Activated T-cell treated with anti-CD3 and anti-CD28 coated beads for 1 hour (primary cell): Measurements from ENCODE around the gene ADPRHL1.
"Not testable (repeated sequence)": the region's sequence is repeated elsewhere in the genome, so short reads cannot be mapped to it uniquely, and the experiment has no call there.

Experiments used
- DNase-seq: peaks from one replicate; pipeline ENCODE4 v3.0.0-alpha.2; 2020; ENCODE audit warnings: low read depth

Gene ADPRHL1

GRCh38 chr13:113456116-113456702 lies 2.9 kb upstream of the ADPRHL1 start:
- no peak for DNase-seq

GRCh38 chr13:113455384-113455783 lies 2.1 kb upstream of the ADPRHL1 start:
- DNase-seq = no peak

- DNase-seq = no peak
Observed at GRCh38 chr13:113454936-113455335, 1.6 kb upstream of the ADPRHL1 start.

- DNase-seq = no peak
Observed at GRCh38 chr13:113452466-113452865, 822 bp downstream of the ADPRHL1 start.

GRCh38 chr13:113451951-113452421 lies 1.3 kb downstream of the ADPRHL1 start:
- no peak for DNase-seq

GRCh38 chr13:113450861-113451620 lies 2.2 kb downstream of the ADPRHL1 start:
- not testable (repeated sequence) for DNase-seq

GRCh38 chr13:113450348-113450744 lies 2.9 kb downstream of the ADPRHL1 start:
- not testable (repeated sequence) for DNase-seq

GRCh38 chr13:113449693-113450347 lies 3.5 kb downstream of the ADPRHL1 start:
- no peak for DNase-seq

- no peak for DNase-seq
Observed at GRCh38 chr13:113448885-113449692, 4.2 kb downstream of the ADPRHL1 start.

GRCh38 chr13:113448545-113448884 lies 4.8 kb downstream of the ADPRHL1 start:
- no peak for DNase-seq

- no peak for DNase-seq
Observed at GRCh38 chr13:113447596-113447995, 5.7 kb downstream of the ADPRHL1 start.

GRCh38 chr13:113446488-113446854 lies 6.8 kb downstream of the ADPRHL1 start:
- no peak for DNase-seq

GRCh38 chr13:113445791-113446487 lies 7.3 kb downstream of the ADPRHL1 start:
- no peak for DNase-seq

- DNase-seq = no peak
Observed at GRCh38 chr13:113443991-113444390, 9.3 kb downstream of the ADPRHL1 start.

- no peak for DNase-seq
Observed at GRCh38 chr13:113442985-113443362, 10.3 kb downstream of the ADPRHL1 start.

GRCh38 chr13:113442354-113442984 lies 10.8 kb downstream of the ADPRHL1 start:
- no peak for DNase-seq

- no peak for DNase-seq
Observed at GRCh38 chr13:113441661-113442060, 11.6 kb downstream of the ADPRHL1 start.

- DNase-seq = no peak
Observed at GRCh38 chr13:113437408-113438010, 15.8 kb downstream of the ADPRHL1 start.

GRCh38 chr13:113436866-113437265 lies 16.4 kb downstream of the ADPRHL1 start:
- DNase-seq = not testable (repeated sequence)

GRCh38 chr13:113435907-113436306 lies 17.4 kb downstream of the ADPRHL1 start:
- DNase-seq = not testable (repeated sequence)

GRCh38 chr13:113433391-113433916 lies 19.8 kb downstream of the ADPRHL1 start:
- no peak for DNase-seq
